GM20000 (cell line): ENCODE results near the gene CDK11B.
"Not testable (repeated sequence)": the region's sequence is repeated elsewhere in the genome, so short reads cannot be mapped to it uniquely, and the experiment has no call there.

Experiments used
- DNase-seq: peaks from one replicate; pipeline ENCODE4 v3.0.0; 2012; ENCODE audit warnings: low spot score
- CTCF ChIP-seq: IDR thresholded peaks from 2 replicates; pipeline ENCODE4 v1.5.1; 2012; ENCODE audit warnings: mild to moderate bottlenecking, control low read depth; ENCODE audit errors: extremely low read depth, missing control alignments

CDK11B gene

DNA sequence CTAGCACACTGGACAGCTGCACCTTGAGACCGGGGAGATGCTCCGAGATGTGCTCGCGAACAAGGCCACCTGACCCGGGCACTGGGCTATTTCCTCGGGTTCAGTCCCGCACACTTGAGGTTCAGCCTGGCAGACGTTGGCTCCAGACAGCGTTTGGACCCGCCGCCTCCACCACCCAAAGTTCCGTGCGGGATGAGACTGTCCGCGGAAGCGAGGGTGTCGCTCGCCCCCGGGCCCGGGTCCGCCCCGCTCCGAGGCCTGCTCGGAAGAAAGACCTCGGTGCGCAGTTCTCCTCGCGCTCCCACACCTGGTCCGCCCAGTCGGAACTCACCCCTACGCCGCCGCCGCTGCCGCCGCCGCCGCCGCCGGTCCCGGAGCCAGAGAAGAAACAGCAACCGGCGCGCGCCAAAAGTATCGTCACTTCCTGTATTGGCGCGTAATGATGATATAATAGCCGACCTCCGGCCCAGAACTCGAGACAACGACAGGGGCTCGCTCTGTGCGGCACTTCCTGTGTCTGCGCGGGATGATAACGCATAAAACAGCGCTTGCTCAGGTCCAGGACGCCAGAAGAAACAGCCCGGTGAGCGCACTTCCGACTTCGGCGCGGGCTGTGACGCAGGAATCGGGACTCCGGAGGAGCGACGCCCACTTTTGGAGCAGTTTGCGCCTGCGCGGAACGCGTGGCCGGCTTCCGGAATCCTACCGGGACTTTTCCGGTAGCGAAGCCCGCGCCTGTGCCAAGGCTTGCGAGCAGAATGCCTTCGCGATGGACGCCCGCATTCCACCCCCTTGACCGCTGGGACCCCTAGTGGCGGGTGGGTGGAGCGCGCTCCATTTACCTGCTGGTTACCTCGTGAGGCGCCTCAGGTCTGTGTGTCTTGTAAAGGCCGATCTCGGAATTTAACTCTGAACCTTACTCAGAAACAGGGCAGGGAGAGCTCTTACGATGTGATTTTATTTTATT, at the start of gene CDK11B:
TSS of gene CDK11B (minus strand) at position 422 of the 967 bp plus-strand sequence. CDS start 1,519 bp downstream, outside the sequence.
- peak; percentile 94 for DNase-seq

- DNase-seq = not testable (repeated sequence)
Observed at GRCh38 chr1:1707897-1708296, 49.1 kb upstream of the CDK11B start.

DNA sequence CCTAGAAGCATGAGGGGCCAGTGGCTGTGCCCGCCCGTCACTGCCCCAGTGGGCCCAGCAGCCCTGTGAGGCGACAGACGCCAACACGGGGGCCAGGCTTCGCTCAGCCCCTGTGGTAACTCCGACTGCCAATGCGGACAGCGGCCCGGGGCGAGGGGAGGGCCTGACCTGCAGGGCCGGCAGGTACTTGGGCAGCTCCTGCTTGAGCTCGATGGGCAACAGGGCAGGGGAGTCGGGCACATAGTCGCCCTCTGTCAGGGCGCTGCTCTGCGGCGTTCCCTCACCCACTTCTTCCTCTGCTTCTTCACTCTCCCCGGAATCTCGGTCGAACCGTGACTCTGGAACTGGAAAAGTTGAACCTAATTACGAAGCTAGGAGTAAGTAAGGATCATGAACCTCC, 48.4 kb upstream of the CDK11B start:
- not testable (repeated sequence) for DNase-seq

DNA sequence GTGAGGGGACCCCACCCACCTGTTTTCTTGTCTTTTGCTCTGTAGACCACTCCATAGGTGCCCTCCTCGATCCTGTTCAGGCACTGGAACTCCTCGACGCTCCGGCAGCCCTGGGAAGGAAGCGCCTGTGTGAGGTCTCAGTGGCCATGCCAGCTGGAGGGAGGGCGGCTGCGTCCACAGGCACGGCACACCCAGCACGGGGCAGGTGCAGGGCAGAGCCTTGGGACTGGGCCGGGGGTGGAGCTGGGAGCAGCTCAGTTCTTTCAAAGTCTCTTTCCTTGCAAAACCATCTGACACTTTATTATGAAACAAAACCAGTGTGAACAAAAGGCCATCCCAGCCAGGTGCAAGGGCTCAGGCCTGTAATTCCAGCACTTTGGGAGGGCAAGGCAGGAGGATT, 46.8 kb upstream of the CDK11B start:
- DNase-seq = not testable (repeated sequence)

DNA sequence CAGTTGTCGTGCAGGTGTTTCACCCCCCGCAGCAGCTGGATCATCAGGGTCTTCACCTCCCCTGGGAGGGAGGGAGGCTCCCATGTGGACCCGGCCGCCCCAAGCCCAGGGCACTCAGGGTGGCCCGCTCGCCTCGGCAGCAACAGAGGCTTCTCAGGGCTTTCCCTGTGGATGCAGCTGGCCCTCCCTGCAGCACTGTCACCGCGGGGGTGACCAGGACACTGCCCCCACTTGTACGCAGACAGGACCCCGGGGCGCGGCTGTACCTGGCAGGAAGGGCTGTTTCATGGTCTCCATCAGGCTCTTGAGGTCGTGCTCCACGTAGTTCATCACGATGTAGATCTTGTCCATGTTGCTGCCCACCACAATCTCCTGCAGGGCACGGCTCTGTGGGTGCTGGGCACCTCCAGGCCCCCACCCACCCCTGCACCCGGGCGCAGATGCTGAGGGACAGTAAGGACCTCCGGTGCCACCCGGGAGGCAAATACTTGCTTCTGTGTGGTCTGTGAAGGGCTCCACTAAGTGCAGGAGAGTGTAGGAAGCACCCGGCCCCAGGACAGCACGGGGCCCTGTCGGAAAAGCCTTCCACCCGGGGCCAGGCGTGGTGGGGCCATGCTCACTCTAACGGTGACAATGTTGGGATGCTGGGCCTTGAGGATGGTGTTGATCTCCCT, 45.6 kb upstream of the CDK11B start:
- not testable (repeated sequence) for DNase-seq

DNA sequence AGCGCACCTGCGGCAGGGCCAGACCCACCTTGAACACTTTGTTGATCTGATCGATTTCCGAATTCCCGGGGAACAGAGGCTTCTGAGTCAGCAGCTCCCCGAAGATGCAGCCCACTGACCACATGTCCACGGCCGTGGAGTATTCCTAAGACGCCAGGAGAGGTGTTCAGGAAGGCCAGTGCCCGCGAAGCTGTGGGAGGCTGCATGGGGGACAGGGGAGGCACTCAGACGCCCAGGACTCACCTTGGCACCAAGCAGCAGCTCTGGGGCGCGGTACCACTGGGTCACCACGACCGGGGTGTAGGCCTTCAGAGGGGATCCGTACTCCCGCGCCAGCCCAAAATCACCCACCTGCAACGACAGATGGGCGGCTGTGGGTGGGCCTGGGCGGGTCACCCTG, 45.0 kb upstream of the CDK11B start:
- peak; percentile 6 for DNase-seq
- no peak for TF ChIP-seq CTCF

GRCh38 chr1:1702506-1702905, 43.7 kb upstream of the CDK11B start:
- not testable (repeated sequence) for DNase-seq

GRCh38 chr1:1700557-1700956, 41.8 kb upstream of the CDK11B start:
- DNase-seq = not testable (repeated sequence)

DNA sequence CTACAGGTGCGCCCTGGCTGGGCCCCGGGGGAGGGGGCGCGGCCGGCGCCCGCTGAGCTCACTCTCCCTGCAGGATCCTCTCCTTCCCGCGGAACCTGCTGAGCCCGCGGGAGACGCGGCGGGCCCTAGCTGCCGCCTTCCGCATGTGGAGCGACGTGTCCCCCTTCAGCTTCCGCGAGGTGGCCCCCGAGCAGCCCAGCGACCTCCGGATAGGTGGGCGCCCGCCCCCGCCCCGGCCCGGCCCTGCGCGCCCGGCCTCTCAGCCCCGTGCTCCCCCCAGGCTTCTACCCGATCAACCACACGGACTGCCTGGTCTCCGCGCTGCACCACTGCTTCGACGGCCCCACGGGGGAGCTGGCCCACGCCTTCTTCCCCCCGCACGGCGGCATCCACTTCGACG, 41.3 kb upstream of the CDK11B start:
- DNase-seq = not testable (repeated sequence)

DNA sequence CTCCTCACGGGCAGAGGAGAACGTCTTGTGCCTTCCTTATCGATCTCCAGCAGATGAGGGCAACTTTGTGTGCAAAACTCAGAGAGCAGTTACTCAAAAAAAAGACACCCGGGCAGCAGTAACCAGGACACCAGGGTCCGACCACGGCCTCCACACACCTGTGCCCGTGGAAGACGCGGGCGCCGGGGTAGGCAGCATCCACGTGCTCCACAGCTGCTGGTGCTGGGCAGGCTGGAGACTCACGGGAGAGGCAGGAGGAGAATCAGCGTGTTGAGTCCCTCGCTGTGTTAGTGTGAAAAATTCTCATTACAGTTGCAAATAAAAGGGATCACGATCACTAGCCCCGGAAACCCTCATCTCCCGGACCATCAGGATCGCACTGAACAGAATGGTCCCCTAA, 40.3 kb upstream of the CDK11B start:
- DNase-seq = not testable (repeated sequence)

- DNase-seq = not testable (repeated sequence)
Observed at GRCh38 chr1:1697358-1698183, 38.8 kb upstream of the CDK11B start.

GRCh38 chr1:1696431-1697357, 37.9 kb upstream of the CDK11B start:
- not testable (repeated sequence) for DNase-seq

- peak; percentile 85 for DNase-seq
Observed at GRCh38 chr1:1692714-1693647, 34.2 kb upstream of the CDK11B start, which contains the start of gene SLC35E2B. SLC35E2B (minus strand) TSS chr1:1692795; CDS start chr1:1676699, 16,096 bp downstream.

DNA sequence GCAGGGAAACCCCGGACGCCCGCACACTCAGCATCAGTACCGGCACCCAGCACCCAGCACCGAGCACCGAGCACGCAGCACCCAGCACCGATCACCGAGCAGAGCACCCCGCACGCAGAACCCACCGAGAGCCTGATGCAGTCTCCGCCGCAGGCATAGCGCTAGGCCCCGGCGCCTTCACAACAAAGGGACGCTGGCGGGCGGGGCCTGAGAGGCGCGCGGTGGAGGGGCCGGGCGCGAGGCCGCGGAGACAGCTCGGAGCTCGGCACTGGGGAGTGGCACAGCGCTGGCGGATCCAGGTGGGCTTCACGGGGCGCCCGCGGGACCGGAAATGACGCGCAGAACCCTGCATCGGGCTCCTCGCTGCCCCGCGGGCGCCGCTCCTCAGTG, 33.5 kb upstream of the CDK11B start:
- DNase-seq = not testable (repeated sequence)

DNA sequence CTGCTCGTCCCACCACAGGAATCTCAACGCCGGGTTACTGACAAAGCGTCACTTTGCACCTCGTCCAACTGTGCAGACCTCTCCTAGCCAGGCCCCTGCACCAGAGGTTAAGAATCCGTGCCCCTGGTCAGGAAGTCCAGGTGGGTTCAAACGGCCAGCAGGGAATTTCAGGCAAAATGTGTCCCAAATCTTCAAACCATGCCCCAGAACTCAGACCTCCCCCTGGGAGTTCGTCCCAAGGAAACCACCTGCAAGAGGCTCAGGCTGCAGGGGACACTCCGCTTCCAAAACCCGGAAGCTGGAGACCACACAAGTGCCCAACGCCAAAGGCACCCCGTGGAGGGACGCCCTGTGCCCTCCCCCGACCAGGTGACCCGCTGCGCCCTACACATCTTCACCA, 32.6 kb upstream of the CDK11B start:
- DNase-seq = not testable (repeated sequence)

DNA sequence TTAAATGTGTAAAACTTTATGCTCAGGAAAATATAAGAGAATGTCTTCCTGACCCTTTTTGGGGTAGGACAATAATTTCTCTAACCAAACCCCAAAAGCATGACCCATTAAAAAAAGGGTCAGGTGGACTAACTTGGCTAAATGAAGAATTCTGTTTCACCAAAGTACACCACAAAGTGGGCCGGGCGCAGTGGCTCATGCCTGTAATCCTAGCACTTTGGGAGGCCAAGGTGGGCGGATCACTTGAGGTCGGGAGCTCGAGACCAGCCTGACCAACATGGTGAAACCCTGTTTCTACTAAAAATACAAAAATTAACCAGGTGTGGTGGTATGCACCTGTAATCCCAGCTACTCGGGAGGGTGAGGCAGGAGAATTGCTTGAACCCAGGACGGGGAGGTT, 30.7 kb upstream of the CDK11B start:
- not testable (repeated sequence) for DNase-seq
